ENCODE results near the gene CD274. TPM values are rescaled to one million over a fixed set of nuclear protein-coding genes. Genes with fewer than 3 reads are reported as not detected.

Gene CD274
- total and polyA plus RNA-seq, 2 experiments from 2014 or later = not detected

GRCh38 chr9:5512658-5513452, 62.5 kb downstream of the CD274 start:
- H3F3A ChIP-seq (replicated peaks; ENCODE audit: low read depth) = no peaks in the 10 kb centered on the region
- H2AFZ ChIP-seq = no peak overlapping the region
- Mint-ChIP-seq H3K4me1 (peaks cover 3% of the 10 kb centered on the region; the same call in 1 of the 3 replicates), H3K36me3 (ENCODE audit: low read depth) (no peaks in the 10 kb centered on the region), H3K9me3 (no peaks in the 10 kb centered on the region), H3K4me3 (no peak overlapping the region), H3K27ac (no peak overlapping the region), H3K27me3 (ENCODE audit: insufficient read depth, low read depth, poor library complexity) (peaks cover 4% of the 10 kb centered on the region)
- no peak overlapping the region for H3K4me3 ChIP-seq
- no peaks in the 10 kb centered on the region for H3K4me1 ChIP-seq (ENCODE audit: insufficient read depth)
- no peak for ATAC-seq
- no peak for TF ChIP-seq JUNB (IDR thresholded peaks at IDR 0.05; ENCODE audit: unreplicated experiment)
- no peak for TF ChIP-seq EZH2 (IDR thresholded peaks at IDR 0.05; ENCODE audit: low read depth, unreplicated experiment)
- TF ChIP-seq POLR2AphosphoS5 (IDR thresholded peaks at IDR 0.05; ENCODE audit: low read depth) = no peak
- TF ChIP-seq, protein P1, sequence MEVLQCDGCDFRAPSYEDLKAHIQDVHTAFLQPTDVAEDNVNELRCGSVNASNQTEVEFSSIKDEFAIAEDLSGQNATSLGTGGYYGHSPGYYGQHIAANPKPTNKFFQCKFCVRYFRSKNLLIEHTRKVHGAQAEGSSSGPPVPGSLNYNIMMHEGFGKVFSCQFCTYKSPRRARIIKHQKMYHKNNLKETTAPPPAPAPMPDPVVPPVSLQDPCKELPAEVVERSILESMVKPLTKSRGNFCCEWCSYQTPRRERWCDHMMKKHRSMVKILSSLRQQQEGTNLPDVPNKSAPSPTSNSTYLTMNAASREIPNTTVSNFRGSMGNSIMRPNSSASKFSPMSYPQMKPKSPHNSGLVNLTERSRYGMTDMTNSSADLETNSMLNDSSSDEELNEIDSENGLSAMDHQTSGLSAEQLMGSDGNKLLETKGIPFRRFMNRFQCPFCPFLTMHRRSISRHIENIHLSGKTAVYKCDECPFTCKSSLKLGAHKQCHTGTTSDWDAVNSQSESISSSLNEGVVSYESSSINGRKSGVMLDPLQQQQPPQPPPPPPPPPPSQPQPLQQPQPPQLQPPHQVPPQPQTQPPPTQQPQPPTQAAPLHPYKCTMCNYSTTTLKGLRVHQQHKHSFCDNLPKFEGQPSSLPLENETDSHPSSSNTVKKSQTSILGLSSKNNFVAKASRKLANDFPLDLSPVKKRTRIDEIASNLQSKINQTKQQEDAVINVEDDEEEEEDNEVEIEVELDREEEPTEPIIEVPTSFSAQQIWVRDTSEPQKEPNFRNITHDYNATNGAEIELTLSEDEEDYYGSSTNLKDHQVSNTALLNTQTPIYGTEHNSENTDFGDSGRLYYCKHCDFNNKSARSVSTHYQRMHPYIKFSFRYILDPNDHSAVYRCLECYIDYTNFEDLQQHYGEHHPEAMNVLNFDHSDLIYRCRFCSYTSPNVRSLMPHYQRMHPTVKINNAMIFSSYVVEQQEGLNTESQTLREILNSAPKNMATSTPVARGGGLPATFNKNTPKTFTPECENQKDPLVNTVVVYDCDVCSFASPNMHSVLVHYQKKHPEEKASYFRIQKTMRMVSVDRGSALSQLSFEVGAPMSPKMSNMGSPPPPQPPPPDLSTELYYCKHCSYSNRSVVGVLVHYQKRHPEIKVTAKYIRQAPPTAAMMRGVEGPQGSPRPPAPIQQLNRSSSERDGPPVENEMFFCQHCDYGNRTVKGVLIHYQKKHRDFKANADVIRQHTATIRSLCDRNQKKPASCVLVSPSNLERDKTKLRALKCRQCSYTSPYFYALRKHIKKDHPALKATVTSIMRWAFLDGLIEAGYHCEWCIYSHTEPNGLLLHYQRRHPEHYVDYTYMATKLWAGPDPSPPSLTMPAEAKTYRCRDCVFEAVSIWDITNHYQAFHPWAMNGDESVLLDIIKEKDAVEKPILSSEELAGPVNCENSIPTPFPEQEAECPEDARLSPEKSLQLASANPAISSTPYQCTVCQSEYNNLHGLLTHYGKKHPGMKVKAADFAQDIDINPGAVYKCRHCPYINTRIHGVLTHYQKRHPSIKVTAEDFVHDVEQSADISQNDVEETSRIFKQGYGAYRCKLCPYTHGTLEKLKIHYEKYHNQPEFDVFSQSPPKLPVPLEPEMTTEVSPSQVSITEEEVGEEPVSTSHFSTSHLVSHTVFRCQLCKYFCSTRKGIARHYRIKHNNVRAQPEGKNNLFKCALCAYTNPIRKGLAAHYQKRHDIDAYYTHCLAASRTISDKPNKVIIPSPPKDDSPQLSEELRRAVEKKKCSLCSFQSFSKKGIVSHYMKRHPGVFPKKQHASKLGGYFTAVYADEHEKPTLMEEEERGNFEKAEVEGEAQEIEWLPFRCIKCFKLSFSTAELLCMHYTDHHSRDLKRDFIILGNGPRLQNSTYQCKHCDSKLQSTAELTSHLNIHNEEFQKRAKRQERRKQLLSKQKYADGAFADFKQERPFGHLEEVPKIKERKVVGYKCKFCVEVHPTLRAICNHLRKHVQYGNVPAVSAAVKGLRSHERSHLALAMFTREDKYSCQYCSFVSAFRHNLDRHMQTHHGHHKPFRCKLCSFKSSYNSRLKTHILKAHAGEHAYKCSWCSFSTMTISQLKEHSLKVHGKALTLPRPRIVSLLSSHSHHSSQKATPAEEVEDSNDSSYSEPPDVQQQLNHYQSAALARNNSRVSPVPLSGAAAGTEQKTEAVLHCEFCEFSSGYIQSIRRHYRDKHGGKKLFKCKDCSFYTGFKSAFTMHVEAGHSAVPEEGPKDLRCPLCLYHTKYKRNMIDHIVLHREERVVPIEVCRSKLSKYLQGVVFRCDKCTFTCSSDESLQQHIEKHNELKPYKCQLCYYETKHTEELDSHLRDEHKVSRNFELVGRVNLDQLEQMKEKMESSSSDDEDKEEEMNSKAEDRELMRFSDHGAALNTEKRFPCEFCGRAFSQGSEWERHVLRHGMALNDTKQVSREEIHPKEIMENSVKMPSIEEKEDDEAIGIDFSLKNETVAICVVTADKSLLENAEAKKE (CRISPR knock-in tag; IDR thresholded peaks at IDR 0.05) = no peak
- no peak for TF ChIP-seq STAT1 (IDR thresholded peaks at IDR 0.05; ENCODE audit: unreplicated experiment)
- no peak for TF ChIP-seq ZNF114 (CRISPR knock-in tag; IDR thresholded peaks at IDR 0.05)
- TF ChIP-seq, protein P2, sequence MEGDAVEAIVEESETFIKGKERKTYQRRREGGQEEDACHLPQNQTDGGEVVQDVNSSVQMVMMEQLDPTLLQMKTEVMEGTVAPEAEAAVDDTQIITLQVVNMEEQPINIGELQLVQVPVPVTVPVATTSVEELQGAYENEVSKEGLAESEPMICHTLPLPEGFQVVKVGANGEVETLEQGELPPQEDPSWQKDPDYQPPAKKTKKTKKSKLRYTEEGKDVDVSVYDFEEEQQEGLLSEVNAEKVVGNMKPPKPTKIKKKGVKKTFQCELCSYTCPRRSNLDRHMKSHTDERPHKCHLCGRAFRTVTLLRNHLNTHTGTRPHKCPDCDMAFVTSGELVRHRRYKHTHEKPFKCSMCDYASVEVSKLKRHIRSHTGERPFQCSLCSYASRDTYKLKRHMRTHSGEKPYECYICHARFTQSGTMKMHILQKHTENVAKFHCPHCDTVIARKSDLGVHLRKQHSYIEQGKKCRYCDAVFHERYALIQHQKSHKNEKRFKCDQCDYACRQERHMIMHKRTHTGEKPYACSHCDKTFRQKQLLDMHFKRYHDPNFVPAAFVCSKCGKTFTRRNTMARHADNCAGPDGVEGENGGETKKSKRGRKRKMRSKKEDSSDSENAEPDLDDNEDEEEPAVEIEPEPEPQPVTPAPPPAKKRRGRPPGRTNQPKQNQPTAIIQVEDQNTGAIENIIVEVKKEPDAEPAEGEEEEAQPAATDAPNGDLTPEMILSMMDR (conservative IDR thresholded peaks at IDR 0.05; ENCODE audit: low read depth in 2 of 2) = no peak
- TF ChIP-seq ZNF331 (CRISPR knock-in tag; IDR thresholded peaks at IDR 0.05; ENCODE audit: low read depth) = no peak
- no peak for TF ChIP-seq NANOG (IDR thresholded peaks at IDR 0.05; ENCODE audit: borderline replicate concordance)
- TF ChIP-seq, protein P3, sequence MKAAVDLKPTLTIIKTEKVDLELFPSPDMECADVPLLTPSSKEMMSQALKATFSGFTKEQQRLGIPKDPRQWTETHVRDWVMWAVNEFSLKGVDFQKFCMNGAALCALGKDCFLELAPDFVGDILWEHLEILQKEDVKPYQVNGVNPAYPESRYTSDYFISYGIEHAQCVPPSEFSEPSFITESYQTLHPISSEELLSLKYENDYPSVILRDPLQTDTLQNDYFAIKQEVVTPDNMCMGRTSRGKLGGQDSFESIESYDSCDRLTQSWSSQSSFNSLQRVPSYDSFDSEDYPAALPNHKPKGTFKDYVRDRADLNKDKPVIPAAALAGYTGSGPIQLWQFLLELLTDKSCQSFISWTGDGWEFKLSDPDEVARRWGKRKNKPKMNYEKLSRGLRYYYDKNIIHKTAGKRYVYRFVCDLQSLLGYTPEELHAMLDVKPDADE (IDR thresholded peaks at IDR 0.05) = no peak
- TF ChIP-seq CREB1 (CRISPR knock-in tag; IDR thresholded peaks at IDR 0.05; ENCODE audit: low read depth) = no peak
- TF ChIP-seq, protein P4, sequence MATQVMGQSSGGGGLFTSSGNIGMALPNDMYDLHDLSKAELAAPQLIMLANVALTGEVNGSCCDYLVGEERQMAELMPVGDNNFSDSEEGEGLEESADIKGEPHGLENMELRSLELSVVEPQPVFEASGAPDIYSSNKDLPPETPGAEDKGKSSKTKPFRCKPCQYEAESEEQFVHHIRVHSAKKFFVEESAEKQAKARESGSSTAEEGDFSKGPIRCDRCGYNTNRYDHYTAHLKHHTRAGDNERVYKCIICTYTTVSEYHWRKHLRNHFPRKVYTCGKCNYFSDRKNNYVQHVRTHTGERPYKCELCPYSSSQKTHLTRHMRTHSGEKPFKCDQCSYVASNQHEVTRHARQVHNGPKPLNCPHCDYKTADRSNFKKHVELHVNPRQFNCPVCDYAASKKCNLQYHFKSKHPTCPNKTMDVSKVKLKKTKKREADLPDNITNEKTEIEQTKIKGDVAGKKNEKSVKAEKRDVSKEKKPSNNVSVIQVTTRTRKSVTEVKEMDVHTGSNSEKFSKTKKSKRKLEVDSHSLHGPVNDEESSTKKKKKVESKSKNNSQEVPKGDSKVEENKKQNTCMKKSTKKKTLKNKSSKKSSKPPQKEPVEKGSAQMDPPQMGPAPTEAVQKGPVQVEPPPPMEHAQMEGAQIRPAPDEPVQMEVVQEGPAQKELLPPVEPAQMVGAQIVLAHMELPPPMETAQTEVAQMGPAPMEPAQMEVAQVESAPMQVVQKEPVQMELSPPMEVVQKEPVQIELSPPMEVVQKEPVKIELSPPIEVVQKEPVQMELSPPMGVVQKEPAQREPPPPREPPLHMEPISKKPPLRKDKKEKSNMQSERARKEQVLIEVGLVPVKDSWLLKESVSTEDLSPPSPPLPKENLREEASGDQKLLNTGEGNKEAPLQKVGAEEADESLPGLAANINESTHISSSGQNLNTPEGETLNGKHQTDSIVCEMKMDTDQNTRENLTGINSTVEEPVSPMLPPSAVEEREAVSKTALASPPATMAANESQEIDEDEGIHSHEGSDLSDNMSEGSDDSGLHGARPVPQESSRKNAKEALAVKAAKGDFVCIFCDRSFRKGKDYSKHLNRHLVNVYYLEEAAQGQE (IDR thresholded peaks at IDR 0.05; ENCODE audit: unreplicated experiment) = no peak
- no peak for TF ChIP-seq EZH2phosphoT487 (IDR thresholded peaks at IDR 0.05; ENCODE audit: unreplicated experiment)
- no peaks in the 10 kb centered on the region for H4K20me1 ChIP-seq (replicated peaks; ENCODE audit: insufficient read depth)
- no peaks in the 10 kb centered on the region for H3K27me3 ChIP-seq (ENCODE audit: insufficient read depth)
- H3K4me2 ChIP-seq = no peak overlapping the region
- no peaks in the 10 kb centered on the region for H3K79me2 ChIP-seq (replicated peaks; ENCODE audit: insufficient read depth)
- H3K36me3 ChIP-seq (ENCODE audit: insufficient read depth) = no peaks in the 10 kb centered on the region
- DNase-seq (ENCODE audit: low spot score) = no peak
- H3K9me2 ChIP-seq (ENCODE audit: insufficient read depth) = 0 out of 2 replicates have a peak, but pooled peaks cover 6% of the 10 kb centered on the region
- no peak overlapping the region for H3K27ac ChIP-seq (ENCODE audit: low read depth)
